Activated naive CD4-positive, alpha-beta T cell treated with anti-CD3 and anti-CD28 coated beads for 36 hours (primary cell): Measurements from ENCODE around the gene SYT1. TPM values are rescaled to one million over a fixed set of nuclear protein-coding genes. Genes with fewer than 3 reads are reported as not detected.

Experiments used
- CTCF ChIA-PET: fragments of 350-600 bp; sonication (Branson Sonifier 250); formaldehyde crosslinking; loops from one replicate; lab custom pipeline; 2021; ENCODE audit warnings: antibody characterized with exemption; lab: Charles Lee
- DNase-seq: peaks from one replicate; pipeline ENCODE4 v3.0.0-alpha.2; 2020
- H3K27ac Mint-ChIP-seq: one replicate; pipeline ENCODE4 v1.8.0; 2021; ENCODE audit warnings: mild to moderate bottlenecking, mixed read lengths
- H3K27me3 Mint-ChIP-seq: one replicate; pipeline ENCODE4 v1.8.0; 2021; ENCODE audit warnings: low read depth, mixed read lengths
- H3K36me3 Mint-ChIP-seq: one replicate; pipeline ENCODE4 v1.8.0; 2021; ENCODE audit warnings: low read depth, mixed read lengths
- H3K4me1 Mint-ChIP-seq: one replicate; pipeline ENCODE4 v1.8.0; 2021; ENCODE audit warnings: low read depth, mixed read lengths
- H3K4me3 Mint-ChIP-seq: one replicate; pipeline ENCODE4 v1.8.0; 2021; ENCODE audit warnings: mild to moderate bottlenecking, moderate library complexity, mixed read lengths
- H3K9me3 Mint-ChIP-seq: one replicate; pipeline ENCODE4 v1.8.0; 2021; ENCODE audit warnings: mixed read lengths
- intact Hi-C: fragments of 100-400 bp; cut with micrococcal nuclease; formaldehyde crosslinking; loops from one replicate; pipeline ENCODE4 v1.15.1; 2023
- total RNA-seq, 2 experiments: library from RNA; stranded (reverse); gene quantifications; one replicate each; pipeline ENCODE4 v1.2.3, GENCODE V29; 2021

The SYT1 gene
- total RNA-seq, 2 experiments from 2014 or later: not detected

- no peak for DNase-seq
- no peaks in the 10 kb centered on the region for H3K4me1 Mint-ChIP-seq
- intact Hi-C loops: no loop called here
- H3K9me3 Mint-ChIP-seq: peaks cover 1% of the 10 kb centered on the region
- CTCF ChIA-PET: no interaction called here
- no peaks in the 10 kb centered on the region for H3K27me3 Mint-ChIP-seq
- H3K36me3 Mint-ChIP-seq: no peaks in the 10 kb centered on the region
- no peak overlapping the region for H3K4me3 Mint-ChIP-seq
- no peak overlapping the region for H3K27ac Mint-ChIP-seq
These were observed 6.0 kb downstream of the SYT1 start for GRCh38 chr12:78870539-78870938.

GRCh38 chr12:78871566-78871965 lies 7.0 kb downstream of the SYT1 start:
- CTCF ChIA-PET: no interaction called here
- H3K4me1 Mint-ChIP-seq: no peaks in the 10 kb centered on the region
- intact Hi-C loops: no loop called here
- peaks cover 1% of the 10 kb centered on the region for H3K9me3 Mint-ChIP-seq
- no peak overlapping the region for H3K27ac Mint-ChIP-seq
- no peak for DNase-seq
- H3K4me3 Mint-ChIP-seq: no peak overlapping the region
- H3K27me3 Mint-ChIP-seq: no peaks in the 10 kb centered on the region
- H3K36me3 Mint-ChIP-seq: no peaks in the 10 kb centered on the region

GRCh38 chr12:78878459-78878858 lies 13.9 kb downstream of the SYT1 start:
- H3K9me3 Mint-ChIP-seq: peaks cover 1% of the 10 kb centered on the region
- intact Hi-C loops: no loop called here
- CTCF ChIA-PET: no interaction called here
- H3K4me3 Mint-ChIP-seq: no peak overlapping the region
- H3K27ac Mint-ChIP-seq: no peak overlapping the region
- DNase-seq: no peak
- no peaks in the 10 kb centered on the region for H3K4me1 Mint-ChIP-seq
- no peaks in the 10 kb centered on the region for H3K27me3 Mint-ChIP-seq
- no peaks in the 10 kb centered on the region for H3K36me3 Mint-ChIP-seq

- no peaks in the 10 kb centered on the region for H3K4me1 Mint-ChIP-seq
- H3K27me3 Mint-ChIP-seq: no peaks in the 10 kb centered on the region
- intact Hi-C loops: no loop called here
- H3K27ac Mint-ChIP-seq: no peak overlapping the region
- CTCF ChIA-PET: no interaction called here
- H3K4me3 Mint-ChIP-seq: no peak overlapping the region
- peaks cover 1% of the 10 kb centered on the region for H3K9me3 Mint-ChIP-seq
- no peak for DNase-seq
- H3K36me3 Mint-ChIP-seq: no peaks in the 10 kb centered on the region
These were observed 14.3 kb downstream of the SYT1 start for GRCh38 chr12:78878866-78879265.

- Mint-ChIP-seq H3K27me3 (no peaks in the 10 kb centered on the region), H3K27ac (no peak overlapping the region), H3K4me1 (no peaks in the 10 kb centered on the region), H3K36me3 (no peaks in the 10 kb centered on the region), H3K9me3 (no peaks in the 10 kb centered on the region), H3K4me3 (no peak overlapping the region)
- CTCF ChIA-PET: no interaction called here
- intact Hi-C loops: no loop called here
- DNase-seq: no peak
These were observed 15.5 kb downstream of the SYT1 start for GRCh38 chr12:78880078-78880477.

- CTCF ChIA-PET: no interaction called here
- Mint-ChIP-seq H3K27ac (no peak overlapping the region), H3K4me3 (no peak overlapping the region), H3K36me3 (no peaks in the 10 kb centered on the region), H3K27me3 (no peaks in the 10 kb centered on the region), H3K4me1 (no peaks in the 10 kb centered on the region), H3K9me3 (no peaks in the 10 kb centered on the region)
- DNase-seq: no peak
- intact Hi-C loops: no loop called here
These were observed 17.1 kb downstream of the SYT1 start for GRCh38 chr12:78881685-78882084.

- no peaks in the 10 kb centered on the region for H3K4me1 Mint-ChIP-seq
- no peak overlapping the region for H3K27ac Mint-ChIP-seq
- H3K9me3 Mint-ChIP-seq: no peaks in the 10 kb centered on the region
- H3K27me3 Mint-ChIP-seq: no peaks in the 10 kb centered on the region
- CTCF ChIA-PET: no interaction called here
- intact Hi-C loops: no loop called here
- DNase-seq: no peak
- no peak overlapping the region for H3K4me3 Mint-ChIP-seq
- H3K36me3 Mint-ChIP-seq: no peaks in the 10 kb centered on the region
These were observed 20.9 kb downstream of the SYT1 start for GRCh38 chr12:78885466-78885865.

GRCh38 chr12:78886719-78887407 lies 22.3 kb downstream of the SYT1 start:
- Mint-ChIP-seq H3K27me3 (no peaks in the 10 kb centered on the region), H3K9me3 (no peaks in the 10 kb centered on the region), H3K4me3 (no peak overlapping the region), H3K4me1 (no peaks in the 10 kb centered on the region), H3K36me3 (no peaks in the 10 kb centered on the region), H3K27ac (no peak overlapping the region)
- intact Hi-C loops: no loop called here
- CTCF ChIA-PET: no interaction called here
- DNase-seq: no peak

GRCh38 chr12:78887444-78887843 lies 22.9 kb downstream of the SYT1 start:
- intact Hi-C loops: no loop called here
- CTCF ChIA-PET: no interaction called here
- no peaks in the 10 kb centered on the region for H3K4me1 Mint-ChIP-seq
- DNase-seq: no peak
- H3K9me3 Mint-ChIP-seq: no peaks in the 10 kb centered on the region
- H3K27me3 Mint-ChIP-seq: no peaks in the 10 kb centered on the region
- H3K36me3 Mint-ChIP-seq: no peaks in the 10 kb centered on the region
- H3K27ac Mint-ChIP-seq: no peak overlapping the region
- no peak overlapping the region for H3K4me3 Mint-ChIP-seq

GRCh38 chr12:78888568-78888967 lies 24.0 kb downstream of the SYT1 start:
- intact Hi-C loops: no loop called here
- no peak for DNase-seq
- no peak overlapping the region for H3K27ac Mint-ChIP-seq
- no peaks in the 10 kb centered on the region for H3K27me3 Mint-ChIP-seq
- no peaks in the 10 kb centered on the region for H3K9me3 Mint-ChIP-seq
- no peaks in the 10 kb centered on the region for H3K36me3 Mint-ChIP-seq
- CTCF ChIA-PET: no interaction called here
- no peaks in the 10 kb centered on the region for H3K4me1 Mint-ChIP-seq
- no peak overlapping the region for H3K4me3 Mint-ChIP-seq

GRCh38 chr12:78891646-78892353 lies 27.2 kb downstream of the SYT1 start:
- Mint-ChIP-seq H3K4me1 (no peaks in the 10 kb centered on the region), H3K36me3 (no peaks in the 10 kb centered on the region), H3K27ac (no peak overlapping the region), H3K27me3 (no peaks in the 10 kb centered on the region), H3K4me3 (no peak overlapping the region), H3K9me3 (peaks cover 1% of the 10 kb centered on the region)
- CTCF ChIA-PET: no interaction called here
- no peak for DNase-seq
- intact Hi-C loops: no loop called here

GRCh38 chr12:78898416-78898815 lies 33.8 kb downstream of the SYT1 start:
- no peaks in the 10 kb centered on the region for H3K36me3 Mint-ChIP-seq
- CTCF ChIA-PET: no interaction called here
- no peak for DNase-seq
- intact Hi-C loops: no loop called here
- H3K4me1 Mint-ChIP-seq: no peaks in the 10 kb centered on the region
- no peaks in the 10 kb centered on the region for H3K27me3 Mint-ChIP-seq
- no peak overlapping the region for H3K4me3 Mint-ChIP-seq
- H3K27ac Mint-ChIP-seq: no peak overlapping the region
- H3K9me3 Mint-ChIP-seq: peaks cover 6% of the 10 kb centered on the region

- H3K36me3 Mint-ChIP-seq: no peaks in the 10 kb centered on the region
These were observed 50.3 kb downstream of the SYT1 start for GRCh38 chr12:78914859-78915331.

More at GRCh38 chr12:78914859-78915331, 50.3 kb downstream of the SYT1 start:
- no peak overlapping the region for H3K27ac Mint-ChIP-seq
- H3K9me3 Mint-ChIP-seq: peaks cover 4% of the 10 kb centered on the region
- CTCF ChIA-PET: no interaction called here
- no peak overlapping the region for H3K4me3 Mint-ChIP-seq
- no peaks in the 10 kb centered on the region for H3K27me3 Mint-ChIP-seq
- intact Hi-C loops: no loop called here
- no peak for DNase-seq
- H3K4me1 Mint-ChIP-seq: no peaks in the 10 kb centered on the region
